H9 (cell line): ENCODE data around the gene ACTN2. TPM values are rescaled to one million over a fixed set of nuclear protein-coding genes. Genes with fewer than 3 reads are reported as not detected.

Experiments
- DNase-seq: peaks from one replicate; pipeline ENCODE4 v3.0.0-alpha.2; 2017
- H2AFZ ChIP-seq: one replicate; pipeline ENCODE4 v1.6.1; 2013; ENCODE audit warnings: mild to moderate bottlenecking, low read length, control low read depth, moderate library complexity
- H2AK5ac ChIP-seq: 2 replicates; pipeline ENCODE4 v1.6.1; 2013; ENCODE audit warnings: low read length, control low read depth, mixed read lengths; ENCODE audit not compliant: insufficient read length
- H2BK120ac ChIP-seq: one replicate; pipeline ENCODE4 v1.6.1; 2013; ENCODE audit warnings: low read depth, mild to moderate bottlenecking, low read length, control low read depth, inconsistent platforms; ENCODE audit not compliant: poor library complexity, severe bottlenecking
- H2BK12ac ChIP-seq: 2 replicates; pipeline ENCODE4 v1.6.1; 2013; ENCODE audit warnings: low read length, control low read depth, mixed read lengths, low read depth; ENCODE audit not compliant: insufficient read length
- H2BK15ac ChIP-seq: 2 replicates; pipeline ENCODE4 v1.6.1; 2013; ENCODE audit warnings: low read depth, low read length, control low read depth
- H2BK20ac ChIP-seq: one replicate; pipeline ENCODE4 v1.6.1; 2013; ENCODE audit warnings: low read depth, mild to moderate bottlenecking, low read length, control low read depth, inconsistent platforms; ENCODE audit not compliant: poor library complexity, severe bottlenecking
- H2BK5ac ChIP-seq: 2 replicates; pipeline ENCODE4 v1.6.1; 2013; ENCODE audit warnings: low read length, control low read depth, mixed read lengths; ENCODE audit not compliant: insufficient read length
- H3K14ac ChIP-seq: 2 replicates; pipeline ENCODE4 v1.6.1; 2013; ENCODE audit warnings: low read length, control low read depth; ENCODE audit not compliant: insufficient read depth
- H3K18ac ChIP-seq: 2 replicates; pipeline ENCODE4 v1.6.1; 2013; ENCODE audit warnings: low read depth, mild to moderate bottlenecking, mixed read lengths, low read length, control low read depth; ENCODE audit not compliant: insufficient read length
- H3K23ac ChIP-seq: 2 replicates; pipeline ENCODE4 v1.6.1; 2013; ENCODE audit warnings: low read length, control low read depth, mixed read lengths, low read depth; ENCODE audit not compliant: insufficient read length
- H3K23me2 ChIP-seq: 2 replicates; pipeline ENCODE4 v1.6.1; 2013; ENCODE audit warnings: low read depth, mild to moderate bottlenecking, mixed read lengths, low read length, control low read depth; ENCODE audit not compliant: insufficient read length, poor library complexity, severe bottlenecking
- H3K27ac ChIP-seq: 2 replicates; pipeline ENCODE4 v1.5.1; 2013; ENCODE audit warnings: low read length, control low read depth, mixed read lengths, low read depth; ENCODE audit not compliant: insufficient read length
- H3K27me3 ChIP-seq: 2 replicates; pipeline ENCODE4 v1.6.1; 2013; ENCODE audit warnings: low read length, control low read depth, inconsistent platforms; ENCODE audit not compliant: insufficient read depth
- H3K4ac ChIP-seq: 2 replicates; pipeline ENCODE4 v1.6.1; 2013; ENCODE audit warnings: low read depth, mild to moderate bottlenecking, control low read depth, inconsistent platforms, low read length, moderate library complexity
- H3K4me1 ChIP-seq: 2 replicates; pipeline ENCODE4 v1.6.1; 2013; ENCODE audit warnings: low read length, control low read depth, inconsistent platforms; ENCODE audit not compliant: insufficient read depth
- H3K4me2 ChIP-seq: 2 replicates; pipeline ENCODE4 v1.6.1; 2013; ENCODE audit warnings: low read length, control low read depth, mixed read lengths; ENCODE audit not compliant: insufficient read length, insufficient read depth
- H3K56ac ChIP-seq: 2 replicates; pipeline ENCODE4 v1.6.1; 2013; ENCODE audit warnings: low read depth, mild to moderate bottlenecking, mixed read lengths, low read length, control low read depth; ENCODE audit not compliant: insufficient read length
- H3K79me1 ChIP-seq: 2 replicates; pipeline ENCODE4 v1.6.1; 2013; ENCODE audit warnings: low read depth, mild to moderate bottlenecking, moderate library complexity, low read length, control low read depth, inconsistent platforms; ENCODE audit not compliant: insufficient read depth, poor library complexity, severe bottlenecking
- H3K79me2 ChIP-seq: 2 replicates; pipeline ENCODE4 v1.6.1; 2013; ENCODE audit warnings: low read length, control low read depth, inconsistent platforms; ENCODE audit not compliant: insufficient read depth
- H3K9ac ChIP-seq: 2 replicates; pipeline ENCODE4 v1.6.1; 2013; ENCODE audit warnings: low read length, control low read depth, mixed read lengths; ENCODE audit not compliant: insufficient read length; ENCODE audit errors: extremely low read depth
- H3K9me3 ChIP-seq: one replicate; pipeline ENCODE4 v1.6.1; 2013; ENCODE audit warnings: low read depth, low read length, inconsistent platforms; ENCODE audit not compliant: control insufficient read depth
- H3T11ph ChIP-seq: one replicate; pipeline ENCODE4 v1.6.1; 2013; ENCODE audit warnings: mild to moderate bottlenecking, low read length, control low read depth, inconsistent platforms
- H4K20me1 ChIP-seq: one replicate; pipeline ENCODE4 v1.6.1; 2013; ENCODE audit not compliant: control insufficient read depth, insufficient read length, insufficient read depth
- H4K5ac ChIP-seq: 2 replicates; pipeline ENCODE4 v1.6.1; 2013; ENCODE audit warnings: low read depth, mild to moderate bottlenecking, mixed read lengths, low read length, control low read depth; ENCODE audit not compliant: insufficient read length
- H4K8ac ChIP-seq: replicated peaks from 2 replicates; pipeline ENCODE4 v1.6.1; 2013; ENCODE audit warnings: low read length, control low read depth, mixed read lengths, low read depth; ENCODE audit not compliant: insufficient read length
- H4K91ac ChIP-seq: 2 replicates; pipeline ENCODE4 v1.6.1; 2013; ENCODE audit warnings: low read depth, mild to moderate bottlenecking, moderate library complexity, mixed read lengths, low read length, control low read depth; ENCODE audit not compliant: insufficient read length
- H3K27ac Mint-ChIP-seq, 3 experiments: 2 replicates in 2 of 3; 3 replicates in 1 of 3; pipeline ENCODE4 v1.8.0; 2020 to 2021; ENCODE audit warnings: mixed read lengths in 3 of 3, mild to moderate bottlenecking in 1 of 3, moderate library complexity in 1 of 3
- H3K27me3 Mint-ChIP-seq: 2 replicates; pipeline ENCODE4 v1.8.0; 2021; ENCODE audit warnings: low read depth, mild to moderate bottlenecking, moderate library complexity, mixed read lengths
- H3K36me3 Mint-ChIP-seq, 3 experiments: 2 replicates in 2 of 3; 3 replicates in 1 of 3; pipeline ENCODE4 v1.8.0; 2020 to 2021; ENCODE audit warnings: low read depth in 3 of 3, mixed read lengths in 3 of 3; ENCODE audit not compliant: insufficient read depth in 1 of 3
- H3K4me1 Mint-ChIP-seq, 2 experiments: 2 replicates each; pipeline ENCODE4 v1.8.0; 2020; ENCODE audit warnings: mixed read lengths in 2 of 2
- H3K4me3 Mint-ChIP-seq, 2 experiments: 2 replicates in 1 of 2; 3 replicates in 1 of 2; pipeline ENCODE4 v1.8.0; 2020 to 2021; ENCODE audit warnings: mild to moderate bottlenecking in 2 of 2, mixed read lengths in 2 of 2, moderate library complexity in 1 of 2
- H3K9me3 Mint-ChIP-seq, 2 experiments: 2 replicates in 1 of 2; 3 replicates in 1 of 2; pipeline ENCODE4 v1.8.0; 2020; ENCODE audit warnings: mild to moderate bottlenecking in 2 of 2, mixed read lengths in 2 of 2, moderate library complexity in 1 of 2
- WGBS: extraction: QIAGEN DNeasy Blood & Tissue Kit; methylation state at CpG from one replicate; pipeline ENCODE4 v1.1.7; 2013; ENCODE audit warnings: missing lambda C conversion rate, low lambda C conversion rate, mixed read lengths; ENCODE audit not compliant: insufficient read length; ENCODE audit errors: extremely low coverage; 5-methylcytosine and 5-hydroxymethylcytosine counted together
- total RNA-seq: library from RNA; stranded (reverse); gene quantifications from 2 replicates; pipeline ENCODE4 v1.2.1, GENCODE V29; 2021
- TF ChIP-seq, protein P1 (sequence below): fragments of 200-600 bp; sonication (generic); conservative IDR thresholded peaks from 3 replicates; pipeline ENCODE4 v1.8.0; 2021; ENCODE audit warnings: antibody characterized with exemption, mild to moderate bottlenecking

The ACTN2 gene
- total RNA-seq, 1 experiment from 2014 or later, result 2.3 TPM

DNA sequence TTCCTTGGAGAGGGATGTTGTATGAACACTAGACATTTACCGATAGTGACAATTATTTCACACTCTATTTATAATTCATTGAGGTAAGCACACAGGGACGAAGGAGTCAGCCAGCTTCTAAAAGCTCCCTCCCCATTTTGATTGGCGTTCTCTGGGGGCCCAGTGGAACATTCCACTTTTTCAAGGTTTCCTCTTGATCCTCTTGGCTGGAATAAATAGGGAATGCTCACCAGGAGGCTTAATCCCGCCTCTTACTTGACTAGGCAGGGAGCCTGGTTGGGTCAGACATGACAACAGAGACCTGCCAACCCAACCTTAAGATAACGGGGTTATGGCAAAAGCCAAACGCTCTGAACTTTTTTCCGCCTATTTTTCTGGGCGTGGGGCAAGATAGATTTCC lies 974 bp downstream of the ACTN2 start:
- H3K4me2 ChIP-seq, result peak overlapping the region; percentile 43
- peaks cover 5 to 7% (median 6%) of the 10 kb centered on the region in 3 experiments; a peak in 4 of 7 replicates for H3K36me3 Mint-ChIP-seq

More for the DNA sequence above, 974 bp downstream of the ACTN2 start:
- Histone ChIP-seq H3K4me1 (no peaks in the 10 kb centered on the region), H2BK5ac (no peak overlapping the region), H3K9me3 (no peaks in the 10 kb centered on the region), H3K79me2 (no peaks in the 10 kb centered on the region), H2BK15ac (no peak overlapping the region), H4K5ac (no peak overlapping the region), H2AK5ac (no peak overlapping the region), H3K23ac (no peak overlapping the region), H2AFZ (no peak overlapping the region), H3K23me2 (no peaks in the 10 kb centered on the region), H4K20me1 (no peaks in the 10 kb centered on the region), H4K8ac (no peak overlapping the region), H3K14ac (no peak overlapping the region), H2BK20ac (no peak overlapping the region), H4K91ac (no peak overlapping the region), H3K79me1 (no peaks in the 10 kb centered on the region), H2BK12ac (no peak overlapping the region), H3K9ac (no peak overlapping the region), H3K18ac (no peak overlapping the region), H3K27ac (no peak overlapping the region), H3T11ph (no peak overlapping the region), H3K4ac (no peak overlapping the region), H3K27me3 (peaks cover 15% of the 10 kb centered on the region; the same call in 1 of the 2 replicates), H2BK120ac (no peak overlapping the region), H3K56ac (no peak overlapping the region)
- no peak for DNase-seq
- Mint-ChIP-seq H3K4me1 (peaks cover 14% of the 10 kb centered on the region in 2 experiments), H3K9me3 (peaks cover 6 to 8% of the 10 kb centered on the region in 2 experiments), H3K27ac (no peak overlapping the region), H3K4me3 (peak overlapping the region; percentile 59 to 80), H3K27me3 (peaks cover 53% of the 10 kb centered on the region)
- no CpG with 5 or more reads among the region's 8 CpGs for WGBS
- TF ChIP-seq, protein P1, sequence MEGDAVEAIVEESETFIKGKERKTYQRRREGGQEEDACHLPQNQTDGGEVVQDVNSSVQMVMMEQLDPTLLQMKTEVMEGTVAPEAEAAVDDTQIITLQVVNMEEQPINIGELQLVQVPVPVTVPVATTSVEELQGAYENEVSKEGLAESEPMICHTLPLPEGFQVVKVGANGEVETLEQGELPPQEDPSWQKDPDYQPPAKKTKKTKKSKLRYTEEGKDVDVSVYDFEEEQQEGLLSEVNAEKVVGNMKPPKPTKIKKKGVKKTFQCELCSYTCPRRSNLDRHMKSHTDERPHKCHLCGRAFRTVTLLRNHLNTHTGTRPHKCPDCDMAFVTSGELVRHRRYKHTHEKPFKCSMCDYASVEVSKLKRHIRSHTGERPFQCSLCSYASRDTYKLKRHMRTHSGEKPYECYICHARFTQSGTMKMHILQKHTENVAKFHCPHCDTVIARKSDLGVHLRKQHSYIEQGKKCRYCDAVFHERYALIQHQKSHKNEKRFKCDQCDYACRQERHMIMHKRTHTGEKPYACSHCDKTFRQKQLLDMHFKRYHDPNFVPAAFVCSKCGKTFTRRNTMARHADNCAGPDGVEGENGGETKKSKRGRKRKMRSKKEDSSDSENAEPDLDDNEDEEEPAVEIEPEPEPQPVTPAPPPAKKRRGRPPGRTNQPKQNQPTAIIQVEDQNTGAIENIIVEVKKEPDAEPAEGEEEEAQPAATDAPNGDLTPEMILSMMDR, result no peak
